Stimulated activated memory B cell treated with anti-CD40 and anti-IgM and Interleukin-4, amounts not matched to agents 10 μg/mL and 1 μg/mL and 100 μg/mL, for 72 hours (primary cell): ENCODE results near the gene SUPT5H.
A peak's percentile ranks its signal among the peaks of the same experiment; 100 is the strongest.

ENCODE experiments used
- ATAC-seq: fragments of 150-1000 bp; cut with Tn5 transposase; 2 replicates; pipeline ENCODE4 v1.10.0; 2021
- H3K27ac Mint-ChIP-seq: one replicate; pipeline ENCODE4 v1.8.0; 2022; ENCODE audit warnings: mild to moderate bottlenecking, mixed read lengths
- H3K27me3 Mint-ChIP-seq: one replicate; pipeline ENCODE4 v1.8.0; 2022; ENCODE audit warnings: mixed read lengths
- H3K36me3 Mint-ChIP-seq: one replicate; pipeline ENCODE4 v1.8.0; 2022; ENCODE audit warnings: mixed read lengths
- H3K4me1 Mint-ChIP-seq: one replicate; pipeline ENCODE4 v1.8.0; 2022; ENCODE audit warnings: mixed read lengths
- H3K4me3 Mint-ChIP-seq: one replicate; pipeline ENCODE4 v1.8.0; 2022; ENCODE audit warnings: mild to moderate bottlenecking, moderate library complexity, mixed read lengths
- H3K9me3 Mint-ChIP-seq: one replicate; pipeline ENCODE4 v1.8.0; 2022; ENCODE audit warnings: mixed read lengths

The SUPT5H gene

DNA sequence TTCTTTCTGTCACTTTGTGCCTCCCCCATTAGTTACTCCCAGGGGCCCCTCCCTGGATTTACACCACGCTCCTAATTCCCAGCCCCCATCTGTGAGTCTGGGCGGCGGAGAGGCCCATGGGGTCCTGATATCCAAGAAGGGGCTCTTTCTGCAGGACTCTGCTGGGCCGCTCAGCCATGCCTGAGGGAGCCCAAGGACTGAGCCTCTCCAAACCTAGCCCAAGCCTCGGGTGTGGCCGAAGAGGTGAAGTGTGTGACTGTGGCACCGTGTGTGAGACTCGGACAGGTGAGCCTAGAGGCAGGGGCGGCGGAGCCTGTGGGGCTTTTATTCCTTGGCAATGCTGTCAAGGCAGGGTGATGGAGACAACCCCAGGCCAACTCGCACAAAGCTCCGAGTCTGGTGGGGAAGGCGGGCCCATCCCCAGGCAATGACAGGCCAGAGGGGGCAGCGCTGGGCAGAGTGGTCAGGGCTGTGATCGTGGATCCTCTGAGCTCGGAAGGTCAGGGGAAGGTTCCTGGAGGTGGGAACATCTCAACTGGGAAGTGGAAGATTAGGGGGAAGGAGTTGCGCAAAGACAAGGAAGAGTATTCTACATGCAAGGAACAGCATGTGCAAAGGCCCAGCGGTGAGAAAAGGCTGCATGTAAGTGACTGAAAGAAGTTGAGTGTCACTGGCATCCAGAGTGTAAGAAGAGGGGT lies 31.3 kb upstream of the SUPT5H start:
- Mint-ChIP-seq H3K4me3 (peak overlapping the region; percentile 95), H3K27me3 (no peaks in the 10 kb centered on the region), H3K4me1 (peaks cover 44% of the 10 kb centered on the region), H3K27ac (peak overlapping the region; percentile 91), H3K9me3 (no peaks in the 10 kb centered on the region), H3K36me3 (peaks cover 36% of the 10 kb centered on the region)
- ATAC-seq = no peak

DNA sequence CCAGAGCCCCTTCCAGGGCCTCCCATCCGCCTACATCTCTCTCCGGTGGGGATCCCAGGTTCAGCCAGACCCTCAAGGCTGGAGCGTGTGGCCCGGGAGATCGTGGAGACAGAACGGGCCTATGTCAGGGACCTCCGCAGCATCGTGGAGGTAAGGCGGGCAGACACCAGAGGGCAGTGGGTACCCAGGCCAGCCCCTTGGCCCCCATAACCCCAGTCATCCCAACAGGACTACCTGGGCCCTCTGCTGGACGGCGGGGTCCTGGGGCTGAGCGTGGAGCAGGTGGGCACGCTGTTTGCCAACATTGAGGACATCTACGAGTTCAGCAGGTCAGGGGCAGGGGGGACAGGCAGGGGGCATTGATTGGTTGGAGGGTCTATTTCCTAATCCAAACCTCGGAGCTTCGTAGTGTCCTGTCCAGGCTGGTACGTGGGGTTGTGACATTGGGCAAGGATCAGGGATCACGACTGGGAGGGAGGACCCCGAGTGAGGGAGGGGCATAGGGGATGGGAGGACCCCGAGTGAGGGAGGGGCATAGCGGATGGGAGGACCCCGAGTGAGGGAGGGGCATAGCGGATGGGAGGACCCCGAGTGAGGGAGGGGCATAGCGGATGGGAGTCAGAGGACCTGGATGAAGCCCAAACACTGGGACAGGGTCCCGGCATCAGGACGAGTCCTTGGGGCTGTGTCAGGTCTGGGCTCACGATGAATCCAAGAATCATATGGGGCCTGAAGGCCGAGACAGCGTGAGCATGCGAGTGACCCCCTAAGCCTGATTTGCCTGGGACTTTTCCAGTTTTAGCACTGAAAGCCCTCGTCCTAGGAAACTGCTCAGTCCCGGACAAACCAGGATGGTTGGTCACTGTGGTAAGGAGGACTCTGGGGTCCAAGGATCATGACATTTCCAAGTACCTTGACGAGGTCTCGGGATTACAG lies 30.0 kb upstream of the SUPT5H start:
- Mint-ChIP-seq H3K36me3 (peaks cover 41% of the 10 kb centered on the region), H3K9me3 (no peaks in the 10 kb centered on the region), H3K27me3 (no peaks in the 10 kb centered on the region), H3K4me1 (peaks cover 37% of the 10 kb centered on the region), H3K27ac (no peak overlapping the region), H3K4me3 (peak overlapping the region; percentile 3)
- no peak for ATAC-seq

DNA sequence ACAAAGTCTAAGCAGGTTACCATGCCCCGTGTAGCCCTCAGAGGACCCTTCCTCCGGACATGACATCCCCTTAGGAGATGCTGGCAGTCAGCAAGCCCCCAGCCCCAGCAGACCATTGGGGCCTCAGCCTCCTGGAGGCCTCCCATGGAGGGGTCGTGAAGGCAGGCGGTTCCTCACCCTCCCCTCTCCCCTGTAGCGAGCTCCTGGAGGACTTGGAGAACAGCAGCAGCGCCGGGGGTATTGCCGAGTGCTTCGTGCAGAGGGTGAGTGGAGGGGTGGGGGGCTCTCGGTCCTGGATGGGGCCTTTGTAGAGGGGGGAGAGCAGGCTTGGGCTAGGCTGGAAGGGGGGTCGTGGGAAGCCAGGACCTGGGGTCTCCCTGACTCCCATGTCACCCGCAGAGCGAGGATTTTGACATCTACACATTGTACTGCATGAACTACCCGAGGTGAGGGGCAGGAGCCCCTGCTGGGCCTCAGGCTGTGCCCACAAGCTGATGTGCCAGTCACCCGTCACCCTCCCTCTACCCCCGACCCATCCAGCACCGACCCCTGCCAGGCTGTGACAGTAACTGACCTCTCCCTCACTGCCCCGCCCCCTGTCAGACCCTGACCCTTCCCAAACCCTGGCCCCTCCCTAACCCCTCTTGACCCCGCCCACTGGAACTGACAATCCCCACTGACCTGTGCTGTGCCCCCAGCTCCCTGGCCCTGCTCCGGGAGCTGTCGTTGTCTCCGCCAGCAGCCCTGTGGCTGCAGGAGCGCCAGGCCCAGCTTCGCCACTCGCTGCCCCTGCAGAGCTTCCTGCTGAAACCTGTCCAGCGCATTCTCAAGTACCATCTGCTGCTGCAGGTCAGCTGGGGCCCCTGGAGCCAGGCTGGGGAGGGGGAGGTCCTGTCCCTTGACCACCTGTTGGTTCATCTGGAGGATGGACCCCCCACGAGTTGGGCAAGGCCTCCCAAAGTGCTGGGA lies 28.9 kb upstream of the SUPT5H start:
- peaks cover 47% of the 10 kb centered on the region for H3K36me3 Mint-ChIP-seq
- no peak for ATAC-seq
- H3K9me3 Mint-ChIP-seq = no peaks in the 10 kb centered on the region
- peaks cover 27% of the 10 kb centered on the region for H3K4me1 Mint-ChIP-seq
- no peaks in the 10 kb centered on the region for H3K27me3 Mint-ChIP-seq
- H3K4me3 Mint-ChIP-seq = no peak overlapping the region
- no peak overlapping the region for H3K27ac Mint-ChIP-seq

DNA sequence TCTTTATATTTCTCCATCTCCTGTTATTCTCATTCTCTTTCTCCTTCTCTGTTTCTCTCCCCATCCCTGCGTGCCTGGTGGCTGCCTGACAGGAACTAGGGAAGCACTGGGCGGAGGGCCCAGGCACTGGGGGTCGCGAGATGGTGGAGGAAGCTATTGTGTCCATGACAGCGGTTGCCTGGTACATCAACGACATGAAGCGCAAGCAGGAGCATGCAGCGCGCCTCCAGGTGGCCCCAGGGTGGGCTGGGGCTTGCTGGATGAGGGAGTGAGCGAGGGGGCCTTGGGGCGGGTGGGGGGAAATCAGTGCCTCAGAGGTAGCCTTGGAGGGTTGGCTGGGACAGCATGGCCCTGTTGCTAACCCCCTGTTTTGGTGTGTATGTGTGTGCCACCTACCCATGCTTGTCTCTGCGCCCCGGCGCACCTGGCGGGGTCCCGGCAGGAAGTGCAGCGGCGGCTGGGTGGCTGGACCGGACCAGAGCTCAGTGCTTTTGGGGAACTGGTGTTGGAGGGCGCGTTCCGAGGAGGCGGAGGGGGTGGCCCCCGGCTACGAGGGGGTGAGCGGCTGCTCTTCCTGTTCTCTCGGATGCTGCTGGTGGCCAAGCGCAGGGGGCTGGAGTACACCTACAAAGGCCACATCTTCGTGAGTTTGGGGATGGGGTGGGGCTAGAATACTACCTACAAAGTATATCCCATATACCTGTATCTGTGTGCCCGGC lies 27.8 kb upstream of the SUPT5H start:
- H3K27ac Mint-ChIP-seq = no peak overlapping the region

DNA sequence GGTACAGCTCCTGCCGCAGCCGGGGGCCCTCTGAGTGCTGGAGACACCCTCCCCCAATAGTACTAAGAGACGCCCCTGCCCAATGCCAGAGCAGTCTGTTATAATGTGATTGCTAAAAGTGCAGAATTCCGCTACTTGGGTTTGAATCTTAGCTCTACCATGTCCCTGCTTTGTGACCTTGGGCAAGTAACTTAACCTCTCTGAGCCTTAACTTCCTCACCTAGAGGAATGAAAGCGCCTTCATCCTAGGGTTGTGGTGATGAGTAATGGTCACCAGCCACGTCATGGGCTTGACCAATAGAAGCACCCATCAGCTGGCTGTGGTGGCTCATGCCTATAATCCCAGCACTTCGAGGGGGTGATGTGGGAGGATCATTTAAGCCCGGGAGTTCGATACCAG lies 26.4 kb upstream of the SUPT5H start:
- H3K9me3 Mint-ChIP-seq = no peaks in the 10 kb centered on the region
- H3K4me3 Mint-ChIP-seq = no peak overlapping the region
- ATAC-seq = no peak
- H3K36me3 Mint-ChIP-seq = peaks cover 60% of the 10 kb centered on the region
- no peak overlapping the region for H3K27ac Mint-ChIP-seq
- H3K27me3 Mint-ChIP-seq = no peaks in the 10 kb centered on the region
- peaks cover 14% of the 10 kb centered on the region for H3K4me1 Mint-ChIP-seq

More for the DNA sequence above, 27.8 kb upstream of the SUPT5H start:
- Mint-ChIP-seq H3K9me3 (no peaks in the 10 kb centered on the region), H3K4me1 (peaks cover 20% of the 10 kb centered on the region), H3K4me3 (no peak overlapping the region), H3K27me3 (no peaks in the 10 kb centered on the region), H3K36me3 (peaks cover 54% of the 10 kb centered on the region)
- no peak for ATAC-seq

DNA sequence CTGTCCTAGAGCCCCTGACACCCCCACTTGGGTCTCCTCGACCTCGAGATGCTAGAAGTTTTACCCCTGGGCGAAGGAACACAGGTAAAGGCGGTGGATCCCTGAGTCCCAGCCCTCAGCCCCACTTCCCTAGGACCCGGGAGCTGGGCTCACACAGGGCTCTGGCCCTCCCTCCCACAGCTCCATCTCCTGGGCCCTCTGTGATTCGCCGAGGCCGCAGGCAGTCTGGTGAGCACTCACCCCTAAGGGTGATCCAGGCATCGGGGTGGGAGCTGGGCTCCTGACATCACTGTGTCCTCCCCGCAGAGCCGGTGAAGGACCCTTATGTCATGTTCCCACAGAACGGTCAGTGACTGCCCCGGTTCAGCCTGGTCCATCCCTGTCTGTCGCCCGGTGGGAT lies 24.6 kb upstream of the SUPT5H start:
- H3K36me3 Mint-ChIP-seq = peaks cover 57% of the 10 kb centered on the region
- no peak for ATAC-seq
- H3K4me3 Mint-ChIP-seq = no peak overlapping the region
- H3K4me1 Mint-ChIP-seq = peaks cover 2% of the 10 kb centered on the region
- no peak overlapping the region for H3K27ac Mint-ChIP-seq
- H3K27me3 Mint-ChIP-seq = no peaks in the 10 kb centered on the region
- no peaks in the 10 kb centered on the region for H3K9me3 Mint-ChIP-seq

DNA sequence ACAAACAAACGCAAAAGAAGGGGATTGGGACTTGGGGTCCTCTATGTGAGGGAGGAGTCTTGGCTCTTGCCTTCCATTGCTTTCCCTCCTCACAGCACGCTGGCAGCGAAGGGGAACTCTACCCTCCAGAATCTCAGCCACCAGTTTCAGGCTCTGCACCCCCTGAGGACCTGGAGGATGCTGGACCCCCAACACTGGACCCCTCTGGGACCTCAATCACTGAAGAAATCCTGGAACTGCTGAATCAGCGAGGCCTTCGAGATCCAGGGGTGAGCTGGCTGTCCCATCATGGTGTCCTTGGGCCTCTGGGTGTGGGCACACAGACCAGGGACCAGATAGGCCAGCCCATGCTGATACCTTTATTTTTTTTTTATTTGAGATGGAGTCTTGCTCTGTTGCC lies 23.4 kb upstream of the SUPT5H start:
- H3K27ac Mint-ChIP-seq = no peak overlapping the region
- peaks cover 64% of the 10 kb centered on the region for H3K36me3 Mint-ChIP-seq
- peaks cover 7% of the 10 kb centered on the region for H3K4me1 Mint-ChIP-seq
- H3K4me3 Mint-ChIP-seq = no peak overlapping the region
- H3K9me3 Mint-ChIP-seq = no peaks in the 10 kb centered on the region
- no peaks in the 10 kb centered on the region for H3K27me3 Mint-ChIP-seq
- ATAC-seq = no peak

DNA sequence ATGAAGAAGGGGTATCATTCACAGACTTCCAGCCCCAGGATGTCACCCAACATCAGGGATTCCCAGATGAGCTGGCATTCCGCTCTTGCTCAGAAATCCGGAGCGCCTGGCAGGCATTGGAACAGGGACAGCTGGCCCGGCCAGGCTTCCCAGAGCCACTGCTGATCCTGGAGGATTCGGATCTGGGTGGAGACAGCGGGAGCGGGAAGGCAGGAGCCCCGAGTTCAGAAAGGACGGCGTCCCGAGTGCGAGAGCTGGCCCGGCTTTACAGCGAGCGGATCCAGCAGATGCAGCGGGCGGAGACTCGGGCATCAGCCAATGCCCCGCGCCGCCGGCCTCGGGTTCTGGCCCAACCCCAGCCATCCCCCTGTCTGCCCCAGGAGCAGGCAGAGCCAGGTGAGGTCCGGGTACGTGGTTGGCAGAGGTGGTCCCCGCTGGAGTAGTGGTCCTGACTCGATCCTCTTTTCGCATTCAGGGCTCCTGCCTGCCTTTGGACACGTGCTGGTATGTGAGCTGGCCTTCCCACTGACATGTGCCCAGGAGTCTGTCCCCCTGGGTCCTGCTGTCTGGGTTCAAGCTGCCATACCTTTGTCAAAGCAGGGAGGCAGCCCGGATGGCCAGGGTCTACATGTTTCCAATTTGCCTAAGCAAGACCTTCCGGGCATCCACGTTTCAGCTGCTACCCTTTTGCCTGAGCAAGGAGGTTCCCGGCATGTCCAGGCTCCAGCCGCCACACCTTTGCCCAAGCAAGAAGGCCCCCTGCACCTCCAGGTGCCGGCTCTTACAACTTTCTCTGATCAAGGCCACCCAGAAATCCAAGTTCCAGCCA lies 21.9 kb upstream of the SUPT5H start:
- H3K36me3 Mint-ChIP-seq = peaks cover 52% of the 10 kb centered on the region
- no peak for ATAC-seq

DNA sequence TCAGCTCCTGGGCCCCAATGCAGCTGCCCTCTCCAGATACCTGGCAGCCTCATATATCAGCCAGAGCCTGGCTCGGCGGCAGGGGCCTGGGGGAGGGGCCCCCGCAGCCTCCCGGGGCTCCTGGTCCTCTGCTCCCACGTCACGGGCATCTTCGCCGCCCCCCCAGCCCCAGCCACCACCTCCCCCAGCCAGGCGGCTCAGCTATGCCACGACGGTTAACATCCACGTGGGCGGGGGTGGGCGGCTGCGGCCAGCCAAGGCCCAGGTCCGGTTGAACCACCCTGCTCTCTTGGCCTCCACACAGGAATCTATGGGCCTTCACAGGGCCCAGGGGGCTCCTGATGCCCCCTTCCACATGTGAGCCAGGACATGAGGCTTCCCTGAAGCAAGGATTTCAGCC lies 20.4 kb upstream of the SUPT5H start:
- Mint-ChIP-seq H3K9me3 (no peaks in the 10 kb centered on the region), H3K27ac (no peak overlapping the region), H3K4me1 (peaks cover 7% of the 10 kb centered on the region), H3K36me3 (peaks cover 43% of the 10 kb centered on the region), H3K4me3 (no peak overlapping the region), H3K27me3 (no peaks in the 10 kb centered on the region)
- no peak for ATAC-seq

More for the DNA sequence above, 21.9 kb upstream of the SUPT5H start:
- Mint-ChIP-seq H3K27me3 (no peaks in the 10 kb centered on the region), H3K4me1 (peaks cover 7% of the 10 kb centered on the region), H3K27ac (no peak overlapping the region), H3K4me3 (no peak overlapping the region), H3K9me3 (no peaks in the 10 kb centered on the region)

DNA sequence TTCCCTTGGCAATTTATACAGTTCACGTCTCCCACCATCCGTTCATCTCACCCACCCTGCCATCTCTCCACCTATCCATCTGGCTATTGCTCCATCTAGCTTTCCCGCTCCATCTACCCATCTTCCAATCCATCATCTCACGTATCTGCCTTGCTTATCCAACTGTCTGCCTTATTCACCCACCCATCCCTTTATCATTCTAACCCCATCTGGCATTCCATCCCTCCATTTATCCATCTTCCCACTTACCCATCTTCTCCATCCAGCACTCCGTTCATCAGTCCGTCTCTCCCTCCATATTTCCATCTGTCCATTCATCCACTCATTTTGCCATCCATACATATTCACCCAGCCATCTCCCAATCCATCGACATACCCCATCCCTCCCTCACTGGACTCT lies 19.6 kb upstream of the SUPT5H start:
- H3K9me3 Mint-ChIP-seq = no peaks in the 10 kb centered on the region
- peaks cover 14% of the 10 kb centered on the region for H3K4me1 Mint-ChIP-seq
- no peak overlapping the region for H3K27ac Mint-ChIP-seq
- peaks cover 41% of the 10 kb centered on the region for H3K36me3 Mint-ChIP-seq
- no peak for ATAC-seq
- H3K27me3 Mint-ChIP-seq = no peaks in the 10 kb centered on the region
- no peak overlapping the region for H3K4me3 Mint-ChIP-seq

DNA sequence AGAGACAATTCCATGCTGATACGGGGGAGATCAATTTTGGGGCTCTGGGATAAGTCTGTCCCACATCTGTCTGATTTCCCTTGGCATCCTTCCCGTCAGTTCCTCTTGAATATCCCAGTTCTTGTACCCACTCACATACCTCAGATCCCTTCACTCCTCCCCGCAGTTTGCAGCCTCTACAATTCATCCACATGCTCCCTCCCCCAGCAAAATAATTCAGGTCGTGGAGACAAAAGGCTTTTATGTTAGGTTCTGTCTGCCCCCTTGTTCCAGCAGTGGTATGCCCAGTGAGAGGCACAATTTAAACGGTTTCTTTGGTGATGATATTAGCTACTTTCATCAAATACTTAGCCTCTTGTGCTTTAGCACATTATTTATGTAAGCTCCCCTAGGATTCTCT lies 19.2 kb upstream of the SUPT5H start:
- no peak for ATAC-seq
- H3K27ac Mint-ChIP-seq = no peak overlapping the region

DNA sequence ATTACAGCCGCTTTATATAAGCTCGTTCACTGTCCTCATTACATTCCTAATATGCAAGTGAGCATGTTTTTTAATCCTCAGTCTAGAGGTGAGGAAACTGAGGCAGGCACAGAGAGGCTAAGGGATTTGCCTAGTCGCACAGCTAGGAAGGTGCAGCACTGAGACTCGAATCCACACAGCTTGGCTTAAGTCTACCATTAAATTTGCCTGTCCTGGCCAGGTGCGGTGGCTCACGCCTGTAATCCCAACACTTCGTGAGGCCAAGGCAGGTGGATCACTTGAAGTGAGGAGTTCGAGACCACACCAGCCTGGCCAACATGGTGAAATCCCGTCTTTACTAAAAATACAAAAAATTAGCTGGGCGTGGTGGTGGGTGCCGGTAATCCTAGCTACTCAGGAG lies 17.7 kb upstream of the SUPT5H start:
- Mint-ChIP-seq H3K4me3 (no peak overlapping the region), H3K27ac (no peak overlapping the region), H3K4me1 (peaks cover 27% of the 10 kb centered on the region), H3K9me3 (no peaks in the 10 kb centered on the region), H3K27me3 (no peaks in the 10 kb centered on the region), H3K36me3 (peaks cover 36% of the 10 kb centered on the region)
- no peak for ATAC-seq

More for the DNA sequence above, 19.2 kb upstream of the SUPT5H start:
- Mint-ChIP-seq H3K9me3 (no peaks in the 10 kb centered on the region), H3K36me3 (peaks cover 39% of the 10 kb centered on the region), H3K4me1 (peaks cover 18% of the 10 kb centered on the region), H3K4me3 (no peak overlapping the region), H3K27me3 (no peaks in the 10 kb centered on the region)

DNA sequence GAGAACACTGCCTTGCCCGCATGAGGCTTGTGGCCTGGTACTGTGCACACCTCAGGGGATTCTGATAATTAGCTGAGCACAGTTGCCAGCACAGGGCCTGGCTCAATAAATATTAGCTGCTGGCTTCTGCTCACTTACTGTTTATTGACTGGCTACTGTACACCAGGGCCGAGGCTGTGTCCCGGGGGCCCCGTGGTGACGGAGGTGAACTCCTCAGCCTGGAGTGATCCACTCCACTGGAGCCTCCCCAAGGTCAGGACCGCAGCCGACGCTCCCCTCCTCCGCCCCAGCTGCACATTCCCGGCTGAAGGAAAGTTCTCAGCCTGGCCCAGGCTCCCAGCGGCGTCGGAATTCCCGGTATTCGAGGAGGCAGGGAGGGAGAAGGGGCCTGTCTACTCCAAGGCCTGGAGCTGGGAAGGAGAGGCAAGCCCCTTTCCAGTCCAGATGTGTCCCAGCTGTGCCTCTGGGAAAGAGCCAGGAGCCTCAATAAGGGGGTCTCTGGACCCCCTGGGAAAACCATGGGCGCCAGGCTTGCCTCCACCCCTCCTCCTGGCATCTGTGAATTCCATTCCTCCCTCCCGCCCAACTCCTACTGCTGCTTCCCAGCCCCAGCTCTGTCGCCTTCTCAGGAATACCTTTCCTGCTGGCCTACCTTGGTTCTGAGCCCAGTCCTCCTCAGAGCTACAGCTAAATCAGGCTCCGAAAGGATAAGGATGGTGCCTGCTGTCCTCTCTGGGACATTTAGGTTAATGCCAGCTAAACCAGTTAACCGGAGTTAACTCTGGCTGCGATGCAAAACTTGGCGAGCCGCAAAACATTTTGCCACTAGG lies 16.9 kb upstream of the SUPT5H start:
- no peak for ATAC-seq
- Mint-ChIP-seq H3K36me3 (peaks cover 39% of the 10 kb centered on the region), H3K27me3 (no peaks in the 10 kb centered on the region), H3K4me3 (no peak overlapping the region), H3K4me1 (peaks cover 35% of the 10 kb centered on the region), H3K27ac (no peak overlapping the region), H3K9me3 (no peaks in the 10 kb centered on the region)
